K562 (cell line): Measurements from ENCODE around the gene MIER2. TPM values are rescaled to one million over a fixed set of nuclear protein-coding genes. Genes with fewer than 3 reads are reported as not detected.

Source experiments
- BRF2 ChIP-seq: IDR thresholded peaks from 3 replicates; pipeline ENCODE4 v1.6.1; 2011; ENCODE audit warnings: borderline replicate concordance, mild to moderate bottlenecking; ENCODE audit not compliant: insufficient read length, insufficient read depth
- CBFB ChIP-seq: sonication (generic); formaldehyde crosslinking; IDR thresholded peaks from 2 replicates; pipeline ENCODE4 v1.4.0; 2020; ENCODE audit warnings: mild to moderate bottlenecking, missing genetic modification reagents
- CREB1 ChIP-seq, 2 experiments: sonication (generic) in 1 of 2; formaldehyde crosslinking in 1 of 2; IDR thresholded peaks; 2 replicates each; pipeline versions ENCODE4 v1.6.1 to v1.8.0; 2012 to 2022; ENCODE audit warnings: inconsistent platforms in 1 of 2, mild to moderate bottlenecking in 1 of 2, missing genetic modification reagents in 1 of 2, moderate library complexity in 1 of 2
- ERF ChIP-seq: fragments of 450-650 bp; formaldehyde crosslinking; IDR thresholded peaks from 2 replicates; pipeline ENCODE4 v1.4.0; 2020; ENCODE audit warnings: mild to moderate bottlenecking, mixed read lengths
- HNRNPLL ChIP-seq: fragments of 200-400 bp; formaldehyde crosslinking; IDR thresholded peaks from 2 replicates; pipeline ENCODE4 v1.6.1; 2017; ENCODE audit warnings: low read length, low read depth, mild to moderate bottlenecking; ENCODE audit not compliant: poor library complexity, severe bottlenecking
- HNRNPUL1 ChIP-seq: fragments of 200-400 bp; formaldehyde crosslinking; IDR thresholded peaks from 2 replicates; pipeline ENCODE4 v1.6.1; 2017; ENCODE audit warnings: low read length
- ID3 ChIP-seq, 2 experiments: fragments of 250-450 bp in 1 of 2; fragments of 450-650 bp in 1 of 2; sonication (Bioruptor Pico) in 1 of 2; IDR thresholded peaks; 2 replicates each; pipeline versions ENCODE4 v1.6.1 to v1.8.0; 2016 to 2021; ENCODE audit warnings: mild to moderate bottlenecking in 2 of 2, moderate library complexity in 2 of 2, missing compliant biosample characterization in 1 of 2, missing genetic modification characterization in 1 of 2
- KDM5B ChIP-seq: fragments of 200-600 bp; sonication (generic); IDR thresholded peaks from 2 replicates; pipeline ENCODE4 v1.6.1; 2012; ENCODE audit warnings: low read depth, mild to moderate bottlenecking, moderate library complexity, low read length, control low read depth, inconsistent platforms; ENCODE audit not compliant: insufficient replicate concordance
- MAFF ChIP-seq: IDR thresholded peaks from 2 replicates; pipeline ENCODE4 v1.6.1; 2012; ENCODE audit warnings: low read length, improper control_type of control experiment
- MAX ChIP-seq: sonication (generic); formaldehyde crosslinking; IDR thresholded peaks from 2 replicates; pipeline ENCODE4 v1.9.0; 2022; ENCODE audit warnings: mild to moderate bottlenecking, missing genetic modification reagents
- MNT ChIP-seq, 2 experiments: fragments of 450-650 bp; conservative IDR thresholded peaks; 2 replicates each; pipeline ENCODE4 v1.6.1; 2017; ENCODE audit warnings: mild to moderate bottlenecking in 2 of 2, moderate library complexity in 2 of 2
- NEUROD1 ChIP-seq: fragments of 150-350 bp; IDR thresholded peaks from 2 replicates; pipeline ENCODE4 v1.6.1; 2014; ENCODE audit warnings: borderline replicate concordance, low read length, low read depth; ENCODE audit not compliant: partially characterized antibody
- NR1H2 ChIP-seq: sonication (generic); formaldehyde crosslinking; IDR thresholded peaks from 2 replicates; pipeline ENCODE4 v1.4.0; 2020; ENCODE audit warnings: mild to moderate bottlenecking, missing genetic modification reagents
- NUFIP1 ChIP-seq: fragments of 450-650 bp; IDR thresholded peaks from 2 replicates; pipeline ENCODE4 v1.6.1; 2018; ENCODE audit not compliant: partially characterized antibody
- PTBP1 ChIP-seq: fragments of 200-400 bp; formaldehyde crosslinking; IDR thresholded peaks from 2 replicates; pipeline ENCODE4 v1.6.1; 2017; ENCODE audit warnings: low read depth, low read length
- RBFOX2 ChIP-seq: fragments of 200-400 bp; formaldehyde crosslinking; IDR thresholded peaks from 2 replicates; pipeline ENCODE4 v1.6.1; 2017; ENCODE audit warnings: low read depth, mild to moderate bottlenecking, low read length, moderate library complexity
- RBM25 ChIP-seq: fragments of 200-400 bp; formaldehyde crosslinking; IDR thresholded peaks from 2 replicates; pipeline ENCODE4 v1.6.1; 2018; ENCODE audit warnings: low read length, low read depth, moderate library complexity; ENCODE audit not compliant: severe bottlenecking
- RFX1 ChIP-seq: fragments of 450-650 bp; IDR thresholded peaks from 2 replicates; pipeline ENCODE4 v1.6.1; 2016; ENCODE audit warnings: mild to moderate bottlenecking, moderate library complexity
- SAFB ChIP-seq: fragments of 200-400 bp; formaldehyde crosslinking; IDR thresholded peaks from 2 replicates; pipeline ENCODE4 v1.6.1; 2017; ENCODE audit warnings: low read depth, low read length, borderline replicate concordance
- ZBTB2 ChIP-seq: fragments of 450-650 bp; IDR thresholded peaks from 2 replicates; pipeline ENCODE4 v1.6.1; 2016; ENCODE audit warnings: antibody characterized with exemption
- ZNF143 ChIP-seq: sonication (generic); formaldehyde crosslinking; IDR thresholded peaks from 2 replicates; pipeline ENCODE4 v1.9.0; 2022; ENCODE audit warnings: mild to moderate bottlenecking, missing genetic modification reagents
- ZNF23 ChIP-seq: fragments of 250-450 bp; sonication (Bioruptor Pico); IDR thresholded peaks from 2 replicates; pipeline ENCODE4 v1.4.0; 2020; ENCODE audit warnings: mild to moderate bottlenecking
- ZNF431 ChIP-seq: sonication (generic); formaldehyde crosslinking; IDR thresholded peaks from 2 replicates; pipeline ENCODE4 v1.8.0; 2022; ENCODE audit warnings: mild to moderate bottlenecking, missing genetic modification reagents
- polyA plus RNA-seq, 8 experiments: library from polyadenylated mRNA; depleted of rRNA in 4 of 8; stranded (reverse) in 5 of 8; unstranded in 3 of 8; fragments of >200 nt; fragmentation: Nextera tagmentation in 2 of 8; fragmentation: Illumina TruSeq in 1 of 8; extraction: Ambion mirVana in 2 of 8; extraction: Trizol in 1 of 8; gene quantifications; 2 replicates each; pipeline versions ENCODE4 v1.2.1 to v1.2.3, GENCODE V29; 2011 to 2014; ENCODE audit warnings: inconsistent platforms in 1 of 8, missing spikeins in 1 of 8
- total RNA-seq, 7 experiments: library from RNA; depleted of rRNA in 6 of 7; stranded (reverse); fragments of >200 nt in 6 of 7; fragmentation: Illumina TruSeq in 2 of 7; extraction: Trizol in 2 of 7; gene quantifications; 2 replicates each; pipeline versions ENCODE4 v1.2.1 to v1.2.3, GENCODE V29; 2011 to 2021; ENCODE audit warnings: low replicate concordance in 1 of 7

Gene MIER2
- total and polyA plus RNA-seq, 9 of the 15 experiments (the other 6 are each of a cell fraction or from before 2014, with no cell fraction given) = 0.46 to 34.7 (median 15.6) TPM

GRCh38 chr19:344625-345319 is at the start of gene MIER2 (continued):
- TF ChIP-seq KDM5B = peak; percentile 76
- no peak for TF ChIP-seq ZBTB2
- peak; percentile 49 to 64 for TF ChIP-seq MNT (conservative IDR thresholded peaks at IDR 0.05)
- TF ChIP-seq RFX1 = no peak
- TF ChIP-seq NR1H2 = no peak
- peak; percentile 76 for TF ChIP-seq NUFIP1
- TF ChIP-seq ZNF23 = no peak
- no peak for TF ChIP-seq HNRNPUL1
- no peak; the same call in 1 of the 2 replicates for TF ChIP-seq CREB1 (IDR thresholded peaks at IDR 0.05)
- TF ChIP-seq CREB1 (CRISPR knock-in tag; IDR thresholded peaks at IDR 0.05) = no peak
- no peak for TF ChIP-seq ZNF431 (CRISPR knock-in tag)
- no peak for TF ChIP-seq ID3 (CRISPR knock-in tag; IDR thresholded peaks at IDR 0.05)
- TF ChIP-seq ID3 (tag; IDR thresholded peaks at IDR 0.05) = 0 out of 2 replicates have a peak, but pooled peaks have one; percentile 42
- TF ChIP-seq RBFOX2 = peak; percentile 71
- TF ChIP-seq SAFB = no peak
- no peak for TF ChIP-seq PTBP1
- TF ChIP-seq MAX (CRISPR knock-in tag) = peak; percentile 88
- 0 out of 2 replicates have a peak, but pooled peaks have one; percentile 66 for TF ChIP-seq ERF
- no peak for TF ChIP-seq MAFF
- TF ChIP-seq ZNF143 (CRISPR knock-in tag) = no peak
- no peak for TF ChIP-seq BRF2
- no peak for TF ChIP-seq NEUROD1
- 0 out of 2 replicates have a peak, but pooled peaks have one; percentile 14 for TF ChIP-seq CBFB (CRISPR knock-in tag)
- TF ChIP-seq RBM25 = peak; percentile 86
- no peak for TF ChIP-seq HNRNPLL
